ENCODE results near the gene CORIN. TPM values are rescaled to one million over a fixed set of nuclear protein-coding genes. Genes with fewer than 3 reads are reported as not detected.

CORIN gene
- total and polyA plus RNA-seq, 8 donors, result 0.31 to 1.7 (median 0.39) TPM; not detected in 2

- no peak overlapping the region for H3K4me3 ChIP-seq
- H3K4me1 ChIP-seq, result no peaks in the 10 kb centered on the region
- peaks cover 0 to 4% (median 0%) of the 10 kb centered on the region in 3 donors for H3K27me3 ChIP-seq
- 74 to 90% (median 79%) methylated on average over 6 of the region's 6 CpGs for WGBS, 5 donors
- TF ChIP-seq, protein P1, sequence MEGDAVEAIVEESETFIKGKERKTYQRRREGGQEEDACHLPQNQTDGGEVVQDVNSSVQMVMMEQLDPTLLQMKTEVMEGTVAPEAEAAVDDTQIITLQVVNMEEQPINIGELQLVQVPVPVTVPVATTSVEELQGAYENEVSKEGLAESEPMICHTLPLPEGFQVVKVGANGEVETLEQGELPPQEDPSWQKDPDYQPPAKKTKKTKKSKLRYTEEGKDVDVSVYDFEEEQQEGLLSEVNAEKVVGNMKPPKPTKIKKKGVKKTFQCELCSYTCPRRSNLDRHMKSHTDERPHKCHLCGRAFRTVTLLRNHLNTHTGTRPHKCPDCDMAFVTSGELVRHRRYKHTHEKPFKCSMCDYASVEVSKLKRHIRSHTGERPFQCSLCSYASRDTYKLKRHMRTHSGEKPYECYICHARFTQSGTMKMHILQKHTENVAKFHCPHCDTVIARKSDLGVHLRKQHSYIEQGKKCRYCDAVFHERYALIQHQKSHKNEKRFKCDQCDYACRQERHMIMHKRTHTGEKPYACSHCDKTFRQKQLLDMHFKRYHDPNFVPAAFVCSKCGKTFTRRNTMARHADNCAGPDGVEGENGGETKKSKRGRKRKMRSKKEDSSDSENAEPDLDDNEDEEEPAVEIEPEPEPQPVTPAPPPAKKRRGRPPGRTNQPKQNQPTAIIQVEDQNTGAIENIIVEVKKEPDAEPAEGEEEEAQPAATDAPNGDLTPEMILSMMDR (IDR thresholded peaks at IDR 0.05), result no peak
- TF ChIP-seq POLR2AphosphoS5 (IDR thresholded peaks at IDR 0.05), result no peak
- no peak for TF ChIP-seq POLR2A (IDR thresholded peaks at IDR 0.05)
- TF ChIP-seq EP300 (IDR thresholded peaks at IDR 0.05), result no peak
- H3K27ac ChIP-seq, result no peak overlapping the region
- no peaks in the 10 kb centered on the region for H3K36me3 ChIP-seq
- intact Hi-C loops (cut with DNase I; ENCODE audit: low total_unique reads), result no loop called here
- no peaks in the 10 kb centered on the region for H3K9me3 ChIP-seq
- no peak for DNase-seq
Observed at GRCh38 chr4:47721485-47721884, 116.4 kb downstream of the CORIN start.

GRCh38 chr4:47720787-47721186, 117.1 kb downstream of the CORIN start:
- no peak for DNase-seq
- intact Hi-C loops (cut with DNase I; ENCODE audit: low total_unique reads), result no loop called here

GRCh38 chr4:47719576-47719975, 118.3 kb downstream of the CORIN start:
- Histone ChIP-seq H3K27ac (no peak overlapping the region), H3K9me3 (no peaks in the 10 kb centered on the region), H3K4me3 (no peak overlapping the region), H3K4me1 (no peaks in the 10 kb centered on the region), H3K36me3 (no peaks in the 10 kb centered on the region), H3K27me3 (peaks cover 0 to 4% (median 0%) of the 10 kb centered on the region in 3 donors)
- WGBS, 5 donors, result 60 to 76% (median 70%) methylated on average over 4 of the region's 4 CpGs
- TF ChIP-seq, protein P1 (IDR thresholded peaks at IDR 0.05), result no peak
- TF ChIP-seq POLR2AphosphoS5 (IDR thresholded peaks at IDR 0.05), result no peak
- TF ChIP-seq POLR2A (IDR thresholded peaks at IDR 0.05), result no peak
- TF ChIP-seq EP300 (IDR thresholded peaks at IDR 0.05), result no peak
- intact Hi-C loops (cut with DNase I; ENCODE audit: low total_unique reads), result no loop called here
- DNase-seq, result no peak

More at GRCh38 chr4:47720787-47721186, 117.1 kb downstream of the CORIN start:
- H3K27me3 ChIP-seq, result peaks cover 0 to 4% (median 0%) of the 10 kb centered on the region in 3 donors
- H3K4me1 ChIP-seq, result no peaks in the 10 kb centered on the region
- H3K9me3 ChIP-seq, result no peaks in the 10 kb centered on the region
- H3K36me3 ChIP-seq, result no peaks in the 10 kb centered on the region
- no peak overlapping the region for H3K4me3 ChIP-seq
- no peak overlapping the region for H3K27ac ChIP-seq
- TF ChIP-seq POLR2AphosphoS5 (IDR thresholded peaks at IDR 0.05), result no peak
- TF ChIP-seq, protein P1 (IDR thresholded peaks at IDR 0.05), result no peak
- no peak for TF ChIP-seq EP300 (IDR thresholded peaks at IDR 0.05)
- no peak for TF ChIP-seq POLR2A (IDR thresholded peaks at IDR 0.05)
- 78 to 96% (median 86%) methylated on average over 2 of the region's 2 CpGs for WGBS, 5 donors

DNA sequence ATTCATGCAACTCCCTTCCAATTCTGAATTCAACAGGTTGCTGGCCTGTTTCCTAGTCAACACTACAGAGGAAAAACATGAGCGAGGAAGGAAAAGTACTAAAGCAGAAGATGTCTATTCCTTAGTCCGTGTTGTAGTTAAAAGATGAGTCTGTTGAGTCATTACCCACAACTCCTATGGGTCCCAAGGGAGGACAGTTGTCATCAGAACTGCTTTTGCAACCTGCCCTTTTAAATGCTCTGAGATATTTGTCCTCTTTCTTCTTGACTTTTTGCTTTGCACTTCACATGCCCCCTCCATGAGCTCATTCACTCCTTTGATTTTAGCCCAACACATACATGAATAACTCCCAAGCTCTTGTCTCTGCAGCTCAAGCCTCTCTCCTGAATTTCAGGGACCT, 119.2 kb downstream of the CORIN start:
- Histone ChIP-seq H3K4me1 (no peaks in the 10 kb centered on the region), H3K27me3 (peaks cover 0 to 4% (median 0%) of the 10 kb centered on the region in 3 donors), H3K4me3 (no peak overlapping the region), H3K9me3 (no peaks in the 10 kb centered on the region), H3K27ac (no peak overlapping the region), H3K36me3 (no peaks in the 10 kb centered on the region)
- intact Hi-C loops (cut with DNase I; ENCODE audit: low total_unique reads), result no loop called here
- TF ChIP-seq, protein P1 (IDR thresholded peaks at IDR 0.05), result no peak
- TF ChIP-seq POLR2A (IDR thresholded peaks at IDR 0.05) (no peak), POLR2AphosphoS5 (IDR thresholded peaks at IDR 0.05) (no peak), EP300 (IDR thresholded peaks at IDR 0.05) (no peak)
- 78 to 88% (median 87%) methylated on average over 2 of the region's 2 CpGs for WGBS, 5 donors
- DNase-seq, result no peak

Measured in stomach (tissue), 9 donors.